ENCODE measurements around the gene SPECC1L. TPM values are rescaled to one million over a fixed set of nuclear protein-coding genes. Genes with fewer than 3 reads are reported as not detected.
A peak's percentile ranks its signal among the peaks of the same experiment; 100 is the strongest.

The SPECC1L gene
- total RNA-seq, 1 donor from 2014 or later, result 69.2 TPM

DNA sequence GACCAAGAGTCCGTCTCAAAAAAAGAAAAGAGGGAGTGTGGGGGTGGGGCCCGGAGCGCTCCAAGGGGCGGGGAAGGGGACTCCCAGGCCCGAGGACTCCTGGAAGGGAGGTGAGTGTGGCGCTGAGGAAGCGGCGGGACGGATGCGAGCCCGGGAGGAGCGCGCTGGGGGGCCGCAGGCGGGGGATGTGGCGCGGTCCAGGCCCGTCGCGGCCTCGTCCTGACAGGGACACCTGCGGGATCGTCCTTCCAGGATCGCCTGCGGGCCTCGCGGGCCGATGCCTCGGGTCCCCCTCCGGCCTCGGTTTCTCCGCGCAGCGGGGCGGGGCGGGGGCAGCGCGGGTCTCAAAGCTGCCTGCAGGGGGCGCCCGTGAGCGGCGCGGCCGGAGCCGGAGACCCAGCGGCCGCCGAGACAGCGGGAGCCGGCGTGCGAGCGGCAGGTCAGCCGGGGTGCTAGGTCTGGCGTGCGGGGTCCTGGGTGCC, 152.9 kb downstream of the SPECC1L start:
- no peaks in the 10 kb centered on the region for H3K9me3 ChIP-seq (ENCODE audit: insufficient read depth, low read depth, low read length)
- no peak overlapping the region for H3K27ac ChIP-seq (ENCODE audit: low read depth, low read length)
- Mint-ChIP-seq H3K4me1 (ENCODE audit: low read depth, unreplicated experiment) (no peaks in the 10 kb centered on the region), H3K36me3 (ENCODE audit: low read depth, unreplicated experiment) (peaks cover 2% of the 10 kb centered on the region), H3K9me3 (ENCODE audit: unreplicated experiment) (no peaks in the 10 kb centered on the region), H3K27me3 (ENCODE audit: low read depth, unreplicated experiment) (peaks cover 27% of the 10 kb centered on the region), H3K4me3 (ENCODE audit: unreplicated experiment) (peak overlapping the region; percentile 64), H3K27ac (ENCODE audit: unreplicated experiment) (no peak overlapping the region)
- H3K4me1 ChIP-seq (ENCODE audit: insufficient read depth, low read length), result peaks cover 2% of the 10 kb centered on the region
- H3K27me3 ChIP-seq (ENCODE audit: insufficient read depth, low read length), result peaks cover 9% of the 10 kb centered on the region
- H3K79me2 ChIP-seq (ENCODE audit: insufficient read depth, low read length), result no peaks in the 10 kb centered on the region
- peak overlapping the region; percentile 54 for H3K9ac ChIP-seq (ENCODE audit: low read length)
- no peak overlapping the region for H3K4me3 ChIP-seq (ENCODE audit: insufficient read depth, low read depth, low read length)
- no peak for FAIRE-seq
- H4K20me1 ChIP-seq (ENCODE audit: insufficient read depth, low read length), result peaks cover 3% of the 10 kb centered on the region
- no peaks in the 10 kb centered on the region for H3K36me3 ChIP-seq (ENCODE audit: insufficient read depth, low read length)
- DNase-seq (ENCODE audit: low read depth), result no peak
- H2AFZ ChIP-seq (ENCODE audit: low read depth, low read length), result peak overlapping the region; percentile 71
- H3K4me2 ChIP-seq (ENCODE audit: low read length), result peak overlapping the region; percentile 83
- TF ChIP-seq, protein P1, sequence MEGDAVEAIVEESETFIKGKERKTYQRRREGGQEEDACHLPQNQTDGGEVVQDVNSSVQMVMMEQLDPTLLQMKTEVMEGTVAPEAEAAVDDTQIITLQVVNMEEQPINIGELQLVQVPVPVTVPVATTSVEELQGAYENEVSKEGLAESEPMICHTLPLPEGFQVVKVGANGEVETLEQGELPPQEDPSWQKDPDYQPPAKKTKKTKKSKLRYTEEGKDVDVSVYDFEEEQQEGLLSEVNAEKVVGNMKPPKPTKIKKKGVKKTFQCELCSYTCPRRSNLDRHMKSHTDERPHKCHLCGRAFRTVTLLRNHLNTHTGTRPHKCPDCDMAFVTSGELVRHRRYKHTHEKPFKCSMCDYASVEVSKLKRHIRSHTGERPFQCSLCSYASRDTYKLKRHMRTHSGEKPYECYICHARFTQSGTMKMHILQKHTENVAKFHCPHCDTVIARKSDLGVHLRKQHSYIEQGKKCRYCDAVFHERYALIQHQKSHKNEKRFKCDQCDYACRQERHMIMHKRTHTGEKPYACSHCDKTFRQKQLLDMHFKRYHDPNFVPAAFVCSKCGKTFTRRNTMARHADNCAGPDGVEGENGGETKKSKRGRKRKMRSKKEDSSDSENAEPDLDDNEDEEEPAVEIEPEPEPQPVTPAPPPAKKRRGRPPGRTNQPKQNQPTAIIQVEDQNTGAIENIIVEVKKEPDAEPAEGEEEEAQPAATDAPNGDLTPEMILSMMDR (IDR thresholded peaks at IDR 0.05; ENCODE audit: insufficient read depth, low read depth, low read length), result no peak
- TF ChIP-seq EZH2 (IDR thresholded peaks at IDR 0.05; ENCODE audit: insufficient read depth, low read length), result no peak

DNA sequence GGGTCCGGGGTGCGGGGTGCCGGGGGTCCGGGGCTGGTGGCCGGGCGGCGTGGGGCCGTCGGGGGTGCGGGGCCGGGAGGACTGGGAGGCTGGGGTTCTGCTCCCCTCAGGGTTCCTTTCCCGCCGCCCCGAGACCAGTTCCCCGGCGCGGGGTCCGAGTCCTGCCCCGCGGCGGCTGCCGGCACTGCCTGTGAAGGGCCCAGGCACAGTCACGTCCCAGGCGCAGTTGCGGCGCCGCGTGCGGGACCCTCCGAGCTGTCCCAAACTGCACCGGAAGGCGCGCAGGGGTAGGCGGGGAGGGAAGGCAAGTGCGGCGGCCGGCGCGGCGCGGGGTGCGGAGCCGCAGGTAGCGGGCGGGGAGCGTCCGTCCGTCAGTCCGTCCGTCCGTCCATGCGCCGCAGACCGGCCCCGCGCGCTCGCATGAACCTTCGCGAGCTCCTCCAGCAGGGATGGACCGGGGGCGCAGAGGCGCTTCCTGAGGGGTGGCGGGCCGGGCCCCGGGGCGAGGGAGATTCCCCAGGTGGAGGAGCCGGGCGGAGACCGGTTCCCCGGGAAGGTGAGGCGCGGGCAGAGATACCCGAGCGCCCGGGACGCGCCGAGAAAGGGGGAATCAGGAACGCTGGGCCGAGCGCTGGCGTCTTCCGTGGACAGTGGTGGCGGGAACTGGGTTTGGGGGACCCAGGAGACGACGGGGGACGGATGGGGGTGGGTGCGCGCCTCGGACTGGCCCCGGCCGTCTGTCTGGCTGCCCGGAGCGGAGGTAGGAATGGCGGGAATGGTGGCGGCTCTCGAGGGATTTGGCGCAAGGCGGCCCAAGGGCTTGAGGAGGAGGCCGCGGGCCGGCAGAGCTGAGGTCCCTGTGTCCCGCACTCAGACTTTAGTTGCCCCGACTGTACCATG, 153.6 kb downstream of the SPECC1L start:
- Histone ChIP-seq H3K79me2 (ENCODE audit: insufficient read depth, low read length) (no peaks in the 10 kb centered on the region), H3K9ac (ENCODE audit: low read length) (peak overlapping the region; percentile 27), H3K4me1 (ENCODE audit: insufficient read depth, low read length) (peaks cover 2% of the 10 kb centered on the region), H2AFZ (ENCODE audit: low read depth, low read length) (peak overlapping the region; percentile 34), H3K27me3 (ENCODE audit: insufficient read depth, low read length) (peaks cover 9% of the 10 kb centered on the region), H3K4me3 (ENCODE audit: insufficient read depth, low read depth, low read length) (peak overlapping the region; percentile 37), H3K36me3 (ENCODE audit: insufficient read depth, low read length) (no peaks in the 10 kb centered on the region), H3K4me2 (ENCODE audit: low read length) (peak overlapping the region; percentile 83), H4K20me1 (ENCODE audit: insufficient read depth, low read length) (peaks cover 3% of the 10 kb centered on the region), H3K9me3 (ENCODE audit: insufficient read depth, low read depth, low read length) (no peaks in the 10 kb centered on the region), H3K27ac (ENCODE audit: low read depth, low read length) (no peak overlapping the region)
- Mint-ChIP-seq H3K4me3 (ENCODE audit: unreplicated experiment) (peak overlapping the region; percentile 79), H3K4me1 (ENCODE audit: low read depth, unreplicated experiment) (peaks cover 5% of the 10 kb centered on the region), H3K27me3 (ENCODE audit: low read depth, unreplicated experiment) (peaks cover 27% of the 10 kb centered on the region), H3K9me3 (ENCODE audit: unreplicated experiment) (no peaks in the 10 kb centered on the region), H3K27ac (ENCODE audit: unreplicated experiment) (no peak overlapping the region), H3K36me3 (ENCODE audit: low read depth, unreplicated experiment) (peaks cover 2% of the 10 kb centered on the region)
- no peak for FAIRE-seq
- TF ChIP-seq, protein P1 (IDR thresholded peaks at IDR 0.05; ENCODE audit: insufficient read depth, low read depth, low read length), result no peak
- TF ChIP-seq EZH2 (IDR thresholded peaks at IDR 0.05; ENCODE audit: insufficient read depth, low read length), result peak; percentile 95
- DNase-seq (ENCODE audit: low read depth), result no peak
